Germinal center (tissue), 1 donor: ENCODE data around the gene CDT1.

ENCODE experiments used
- DNase-seq: peaks from one replicate; pipeline ENCODE4 v3.0.0; 2012; ENCODE audit warnings: mixed read lengths, low spot score

The CDT1 gene

DNA sequence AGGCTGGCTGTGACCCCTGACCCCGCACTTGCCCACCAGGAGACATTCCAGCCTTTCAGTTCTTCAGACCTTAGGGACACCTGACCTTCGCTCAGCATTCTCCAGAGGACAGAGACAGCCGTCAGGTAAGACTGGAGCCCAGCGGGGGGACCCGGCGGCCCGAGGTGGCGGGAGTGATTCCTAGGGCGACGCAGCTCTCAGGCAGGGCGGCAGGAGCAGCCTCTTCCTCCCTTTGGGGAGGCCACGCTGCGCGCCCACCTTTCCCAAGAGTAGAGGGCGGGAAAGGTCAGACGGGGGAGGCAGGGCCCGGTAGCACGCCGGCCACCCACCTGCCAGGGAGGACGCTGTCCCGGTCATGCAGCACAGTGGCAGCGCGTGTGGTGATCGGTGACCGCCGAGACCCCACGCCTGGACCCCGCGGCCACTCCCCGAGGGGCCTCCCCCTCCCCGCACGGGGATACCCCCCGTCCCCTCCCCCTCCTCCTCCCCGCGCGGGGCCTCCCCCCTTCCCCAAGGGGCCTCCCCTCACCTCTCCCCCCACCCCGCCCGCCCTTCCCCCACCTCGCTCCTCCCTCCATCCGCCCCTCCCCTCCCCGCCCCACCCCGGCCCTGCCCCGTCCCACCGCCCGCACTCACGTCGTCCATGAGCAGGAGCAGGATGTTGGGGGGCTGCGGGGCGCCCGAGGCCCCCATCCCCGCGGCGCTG is 52.7 kb downstream of the CDT1 start:
- DNase-seq = no peak

DNA sequence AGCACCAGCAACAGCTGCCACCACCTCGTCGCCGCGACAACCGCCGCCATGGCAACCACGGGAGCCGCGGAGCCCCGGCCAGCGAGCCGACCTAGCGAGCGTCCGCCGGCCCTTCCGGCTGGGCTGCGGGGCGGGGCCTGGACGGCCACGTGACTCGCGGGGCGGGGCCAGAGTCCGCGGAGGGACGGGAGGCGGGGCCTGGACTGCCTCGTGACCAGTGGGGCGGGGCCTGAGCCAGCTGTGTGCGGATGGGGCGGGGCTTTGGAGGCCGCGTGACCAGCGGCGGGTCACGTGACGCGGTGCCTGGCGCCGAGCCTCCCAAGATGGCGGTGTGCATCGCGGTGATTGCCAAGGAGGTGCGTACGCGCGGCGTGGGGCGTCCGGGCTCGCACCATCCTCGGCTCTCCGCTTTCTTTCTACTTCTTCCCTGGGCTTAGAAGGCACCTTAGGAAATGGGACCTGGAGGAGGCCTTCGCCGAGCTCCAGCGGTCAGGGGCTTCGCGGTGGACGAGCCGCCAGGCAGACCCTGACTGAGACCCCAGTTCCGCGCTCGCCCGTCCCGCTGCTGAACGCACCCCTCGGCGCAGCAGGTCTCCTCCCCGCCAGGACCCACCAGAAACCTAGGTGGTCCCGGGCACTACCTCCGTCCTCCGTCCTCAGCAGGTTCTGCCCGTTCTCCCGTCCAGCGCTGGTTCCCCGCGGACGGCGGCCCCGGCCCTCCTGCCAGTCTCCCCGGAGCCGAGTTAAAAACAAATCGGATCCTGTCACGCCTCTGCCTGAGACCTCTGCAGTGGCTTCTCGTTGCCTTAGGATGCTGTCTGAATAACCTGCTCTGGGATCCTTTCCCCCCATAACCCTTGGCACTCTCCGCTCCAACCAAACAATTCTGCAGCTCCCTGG is 53.5 kb downstream of the CDT1 start, which contains the start of the genes GALNS and TRAPPC2L:
Gene GALNS, minus strand, starts transcription at position 120 of the 900 bp plus-strand sequence. Its CDS starts 70 bp downstream, at position 50.
Gene TRAPPC2L, plus strand, starts transcription at position 300 of the 900 bp plus-strand sequence. Its CDS starts 24 bp downstream, at position 324.
- peak; percentile 100 for DNase-seq

- DNase-seq = peak; percentile 83
Measured at GRCh38 chr16:88857728-88858339, 54.2 kb downstream of the CDT1 start.
